Peyer's patch (tissue), 4 donors: ENCODE measurements around the gene UNC119. TPM values are rescaled to one million over a fixed set of nuclear protein-coding genes. Genes with fewer than 3 reads are reported as not detected.
"Not testable (repeated sequence)": the region's sequence is repeated elsewhere in the genome, so short reads cannot be mapped to it uniquely, and the experiment has no call there.

ENCODE experiments used
- DNase-seq, 3 donors: peaks; one replicate each; pipeline ENCODE4 v3.0.0-alpha.2; 2017 to 2019
- H3K27ac ChIP-seq, 4 donors: fragments of 200-600 bp; sonication (generic); one replicate each; pipeline ENCODE4 v1.5.1; 2016 to 2019
- H3K27me3 ChIP-seq, 2 donors: fragments of 200-600 bp; sonication (generic); one replicate each; pipeline ENCODE4 v1.5.1; 2019
- H3K36me3 ChIP-seq, 3 donors: fragments of 200-600 bp; sonication (generic); one replicate each; pipeline ENCODE4 v1.5.1; 2016 to 2019
- H3K4me1 ChIP-seq, 4 donors: fragments of 200-600 bp; sonication (generic); one replicate each; pipeline ENCODE4 v1.5.1; 2016 to 2019
- H3K4me3 ChIP-seq, 4 donors: fragments of 200-600 bp; sonication (generic); 1 replicate in 3 of 4; 2 replicates in 1 of 4; pipeline ENCODE4 v1.5.1; 2016 to 2019; ENCODE audit warnings: mild to moderate bottlenecking in 1 of 4
- H3K9me3 ChIP-seq, 4 donors: fragments of 200-600 bp; sonication (generic); one replicate each; pipeline ENCODE4 v1.5.1; 2016 to 2019; ENCODE audit warnings: mild to moderate bottlenecking in 1 of 4
- POLR2A ChIP-seq, 2 donors: fragments of 450-650 bp; IDR thresholded peaks; one replicate each; pipeline ENCODE4 v1.5.1; 2017; ENCODE audit warnings: antibody characterized with exemption in 2 of 2, mild to moderate bottlenecking in 2 of 2, moderate library complexity in 2 of 2
- total RNA-seq, 4 donors: library from RNA; depleted of rRNA; stranded (reverse); fragments of >200 nt; gene quantifications; one replicate each; pipeline ENCODE4 v1.1.0, GENCODE V29; 2016
- TF ChIP-seq, protein P1 (sequence below), 6 experiments: fragments of 450-650 bp in 4 of 6; fragments of 200-600 bp in 2 of 6; sonication (generic) in 1 of 6; IDR thresholded peaks; one replicate each; pipeline ENCODE4 v1.5.1; 2017 to 2019; ENCODE audit warnings: antibody characterized with exemption in 6 of 6, mild to moderate bottlenecking in 3 of 6, moderate library complexity in 1 of 6

The UNC119 gene
- total RNA-seq, 4 donors from 2014 or later: 22.6 to 39.2 (median 31.4) TPM

DNA sequence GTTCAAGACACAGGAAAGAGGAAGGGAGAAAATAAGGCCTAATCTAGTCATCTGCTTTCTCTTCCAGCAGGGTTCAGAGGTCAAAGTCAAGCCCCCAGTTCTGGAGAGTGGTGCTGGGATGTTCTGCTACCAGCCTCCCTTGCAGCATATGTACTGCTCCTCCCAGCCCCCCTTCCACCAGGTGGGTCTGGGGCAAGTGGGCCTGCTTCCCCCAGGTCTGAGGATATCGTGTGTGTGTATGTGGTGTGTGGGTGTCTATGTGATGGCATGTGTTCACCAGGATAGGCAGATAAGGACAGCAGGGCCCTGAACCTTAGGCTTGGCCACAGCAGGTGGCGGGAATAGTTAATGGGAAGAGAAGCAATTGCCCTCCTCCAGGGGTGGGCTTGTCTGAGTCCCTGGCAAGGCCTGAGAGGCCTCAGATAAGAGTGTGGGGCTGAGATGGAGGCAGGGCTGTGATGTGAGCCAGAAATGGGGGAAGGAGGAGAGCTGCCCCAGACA, 25.2 kb downstream of the UNC119 start:
- no peaks in the 10 kb centered on the region for H3K36me3 ChIP-seq
- TF ChIP-seq, protein P1, sequence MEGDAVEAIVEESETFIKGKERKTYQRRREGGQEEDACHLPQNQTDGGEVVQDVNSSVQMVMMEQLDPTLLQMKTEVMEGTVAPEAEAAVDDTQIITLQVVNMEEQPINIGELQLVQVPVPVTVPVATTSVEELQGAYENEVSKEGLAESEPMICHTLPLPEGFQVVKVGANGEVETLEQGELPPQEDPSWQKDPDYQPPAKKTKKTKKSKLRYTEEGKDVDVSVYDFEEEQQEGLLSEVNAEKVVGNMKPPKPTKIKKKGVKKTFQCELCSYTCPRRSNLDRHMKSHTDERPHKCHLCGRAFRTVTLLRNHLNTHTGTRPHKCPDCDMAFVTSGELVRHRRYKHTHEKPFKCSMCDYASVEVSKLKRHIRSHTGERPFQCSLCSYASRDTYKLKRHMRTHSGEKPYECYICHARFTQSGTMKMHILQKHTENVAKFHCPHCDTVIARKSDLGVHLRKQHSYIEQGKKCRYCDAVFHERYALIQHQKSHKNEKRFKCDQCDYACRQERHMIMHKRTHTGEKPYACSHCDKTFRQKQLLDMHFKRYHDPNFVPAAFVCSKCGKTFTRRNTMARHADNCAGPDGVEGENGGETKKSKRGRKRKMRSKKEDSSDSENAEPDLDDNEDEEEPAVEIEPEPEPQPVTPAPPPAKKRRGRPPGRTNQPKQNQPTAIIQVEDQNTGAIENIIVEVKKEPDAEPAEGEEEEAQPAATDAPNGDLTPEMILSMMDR (IDR thresholded peaks at IDR 0.05): no peak
- no peak for TF ChIP-seq POLR2A (IDR thresholded peaks at IDR 0.05)
- H3K27ac ChIP-seq: no peak overlapping the region
- no peaks in the 10 kb centered on the region for H3K9me3 ChIP-seq
- H3K27me3 ChIP-seq: no peaks in the 10 kb centered on the region
- DNase-seq: no peak
- peaks cover 0 to 12% (median 0%) of the 10 kb centered on the region in 4 donors for H3K4me1 ChIP-seq
- H3K4me3 ChIP-seq: no peak overlapping the region

DNA sequence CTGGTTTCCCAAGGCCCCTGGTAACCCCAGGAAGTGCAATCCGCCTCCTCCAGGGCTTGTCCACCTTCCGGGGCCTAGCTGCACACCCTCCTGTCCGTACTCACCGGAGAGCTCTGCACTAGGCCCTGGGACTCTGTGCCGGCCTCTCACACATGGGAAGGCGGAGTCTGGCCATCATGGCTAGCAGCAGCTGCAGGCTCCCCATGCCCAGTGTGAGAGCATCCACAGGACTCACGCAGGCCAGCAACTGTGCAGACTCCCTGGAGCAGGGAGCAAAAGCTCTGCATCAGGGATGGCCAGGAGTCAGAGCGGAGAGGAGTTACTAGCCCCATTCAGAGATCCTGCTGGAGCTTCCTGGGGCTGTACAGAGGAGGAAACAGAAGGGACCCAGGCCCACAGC, 26.0 kb downstream of the UNC119 start:
- no peak for DNase-seq

DNA sequence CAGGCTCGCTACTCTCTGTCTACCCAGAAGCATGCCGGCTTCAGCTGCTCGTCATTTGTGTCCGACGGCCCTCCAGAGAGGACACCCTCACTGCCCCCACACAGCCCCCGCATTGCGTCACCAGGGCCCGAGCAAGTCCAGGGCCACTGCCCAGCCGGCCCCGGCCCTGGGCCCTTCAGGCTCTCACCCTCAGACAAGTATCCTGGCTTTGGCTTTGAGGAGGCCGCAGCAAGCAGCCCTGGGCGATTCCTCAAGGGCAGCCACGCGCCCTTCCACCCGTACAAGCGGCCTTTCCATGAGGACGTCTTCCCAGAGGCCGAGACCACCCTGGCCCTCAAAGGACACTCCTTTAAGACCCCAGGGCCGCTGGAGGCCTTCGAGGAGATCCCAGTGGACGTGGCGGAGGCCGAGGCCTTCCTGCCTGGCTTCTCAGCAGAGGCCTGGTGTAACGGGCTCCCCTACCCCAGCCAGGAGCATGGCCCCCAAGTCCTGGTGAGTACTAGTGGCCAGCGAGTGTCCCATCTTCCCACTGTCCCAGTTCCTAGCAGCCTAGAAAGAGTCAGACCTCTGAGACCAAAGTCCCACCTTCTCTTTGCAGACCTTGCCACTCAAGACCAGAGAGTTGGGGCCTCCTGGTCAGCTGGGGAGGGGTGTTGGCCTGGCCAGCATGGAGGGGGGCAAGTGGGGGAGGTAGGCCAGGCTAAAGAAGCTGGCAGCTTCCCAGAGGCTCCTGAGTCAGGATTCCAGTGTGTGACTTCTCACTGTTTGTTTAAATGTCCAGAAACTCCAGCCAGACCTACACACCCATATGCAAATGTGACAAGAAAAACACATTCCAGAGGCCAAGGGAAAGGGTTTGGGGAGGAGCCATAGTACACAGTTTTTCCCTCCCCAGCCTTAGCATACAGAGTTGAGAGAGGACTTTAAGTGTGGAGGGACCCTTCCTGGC, 27.7 kb downstream of the UNC119 start:
- DNase-seq: no peak
- H3K36me3 ChIP-seq: no peaks in the 10 kb centered on the region

More for the DNA sequence above, 26.0 kb downstream of the UNC119 start:
- TF ChIP-seq, protein P1 (IDR thresholded peaks at IDR 0.05): no peak
- no peak for TF ChIP-seq POLR2A (IDR thresholded peaks at IDR 0.05)
- H3K36me3 ChIP-seq: no peaks in the 10 kb centered on the region
- H3K9me3 ChIP-seq: no peaks in the 10 kb centered on the region
- no peaks in the 10 kb centered on the region for H3K27me3 ChIP-seq
- H3K4me3 ChIP-seq: no peak overlapping the region
- no peak overlapping the region for H3K27ac ChIP-seq
- H3K4me1 ChIP-seq: peaks cover 0 to 12% (median 0%) of the 10 kb centered on the region in 4 donors

DNA sequence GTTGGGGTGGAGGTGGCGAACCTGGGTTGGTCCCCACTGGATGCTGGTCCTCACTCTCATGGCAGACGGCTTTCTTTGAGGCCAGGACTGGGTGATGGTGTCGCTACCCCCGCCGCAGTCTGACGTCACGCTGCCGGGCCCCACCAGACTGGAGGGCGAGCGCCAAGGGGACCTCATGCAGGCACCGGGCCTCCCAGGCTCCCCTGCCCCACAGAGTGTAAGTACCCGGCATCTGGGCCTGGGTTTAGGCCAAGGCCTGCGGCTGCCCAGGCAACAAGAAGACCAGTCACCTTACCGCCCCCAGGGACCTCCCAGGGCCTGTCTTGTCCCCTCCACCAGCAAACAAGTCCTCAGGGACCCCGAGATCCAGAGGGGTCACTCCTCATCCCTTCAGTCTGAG, 28.5 kb downstream of the UNC119 start:
- Histone ChIP-seq H3K36me3 (no peaks in the 10 kb centered on the region), H3K27ac (no peak overlapping the region), H3K9me3 (no peaks in the 10 kb centered on the region), H3K4me3 (no peak overlapping the region), H3K4me1 (peaks cover 0 to 12% (median 0%) of the 10 kb centered on the region in 4 donors), H3K27me3 (no peaks in the 10 kb centered on the region)
- TF ChIP-seq, protein P1 (IDR thresholded peaks at IDR 0.05): no peak
- TF ChIP-seq POLR2A (IDR thresholded peaks at IDR 0.05): no peak
- no peak for DNase-seq

More for the DNA sequence above, 27.7 kb downstream of the UNC119 start:
- no peaks in the 10 kb centered on the region for H3K9me3 ChIP-seq
- no peak overlapping the region for H3K27ac ChIP-seq
- H3K4me3 ChIP-seq: no peak overlapping the region
- peaks cover 0 to 12% (median 0%) of the 10 kb centered on the region in 4 donors for H3K4me1 ChIP-seq
- H3K27me3 ChIP-seq: no peaks in the 10 kb centered on the region
- TF ChIP-seq, protein P1 (IDR thresholded peaks at IDR 0.05): no peak
- no peak for TF ChIP-seq POLR2A (IDR thresholded peaks at IDR 0.05)

DNA sequence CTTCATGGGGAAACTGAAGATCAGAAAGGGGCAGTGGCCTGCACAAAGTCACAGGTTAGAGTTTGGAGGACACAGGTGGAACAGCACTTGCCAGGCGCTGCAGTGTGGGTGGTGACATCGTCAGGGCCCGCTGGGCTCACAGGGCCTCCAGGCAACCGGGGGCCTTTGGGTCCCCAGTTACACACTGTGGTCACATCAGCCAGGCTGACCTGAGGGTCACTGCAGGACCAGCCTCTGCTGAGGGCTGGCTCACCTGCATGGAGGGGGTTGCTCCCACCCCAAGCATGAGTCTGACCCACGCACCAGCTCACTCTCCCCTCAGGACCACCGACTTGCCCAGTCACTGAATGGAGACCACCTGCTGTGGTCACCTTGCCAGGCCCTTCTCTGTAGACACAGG, 29.2 kb downstream of the UNC119 start:
- Histone ChIP-seq H3K27me3 (no peaks in the 10 kb centered on the region), H3K4me3 (no peak overlapping the region), H3K9me3 (no peaks in the 10 kb centered on the region), H3K36me3 (no peaks in the 10 kb centered on the region), H3K27ac (no peak overlapping the region), H3K4me1 (peaks cover 0 to 12% (median 0%) of the 10 kb centered on the region in 4 donors)
- no peak for TF ChIP-seq POLR2A (IDR thresholded peaks at IDR 0.05)
- TF ChIP-seq, protein P1 (IDR thresholded peaks at IDR 0.05): no peak
- no peak for DNase-seq

DNA sequence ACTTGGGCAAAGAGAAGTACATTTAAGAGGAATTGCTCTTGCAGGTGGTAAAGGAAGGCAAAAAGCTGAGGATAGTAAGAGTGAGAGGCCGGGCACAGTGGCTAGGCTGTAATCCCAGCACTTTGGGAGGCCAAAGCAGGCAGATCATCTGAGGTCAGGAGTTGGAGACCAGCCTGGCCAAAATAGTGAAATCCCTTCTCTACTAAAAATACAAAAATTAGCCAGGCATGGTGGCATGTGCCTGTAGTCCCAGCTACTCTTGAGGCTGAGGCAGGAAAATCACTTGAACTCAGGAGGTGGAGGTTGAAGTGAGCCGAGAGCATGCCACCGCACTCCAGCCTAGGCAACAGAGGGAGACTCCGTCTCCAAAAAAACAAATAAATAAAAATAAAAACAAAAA, 30.1 kb downstream of the UNC119 start:
- not testable (repeated sequence) for H3K27me3 ChIP-seq, H3K36me3 ChIP-seq, DNase-seq, H3K27ac ChIP-seq, H3K9me3 ChIP-seq, H3K4me3 ChIP-seq
- peaks cover 0 to 12% (median 0%) of the 10 kb centered on the region in 4 donors for H3K4me1 ChIP-seq
